Measurements from ENCODE around the gene DYNC2LI1. TPM values are rescaled to one million over a fixed set of nuclear protein-coding genes. Genes with fewer than 3 reads are reported as not detected.

DYNC2LI1 gene
- total and polyA plus RNA-seq, 7 donors: 11.7 to 32.1 (median 26.8) TPM

DNA sequence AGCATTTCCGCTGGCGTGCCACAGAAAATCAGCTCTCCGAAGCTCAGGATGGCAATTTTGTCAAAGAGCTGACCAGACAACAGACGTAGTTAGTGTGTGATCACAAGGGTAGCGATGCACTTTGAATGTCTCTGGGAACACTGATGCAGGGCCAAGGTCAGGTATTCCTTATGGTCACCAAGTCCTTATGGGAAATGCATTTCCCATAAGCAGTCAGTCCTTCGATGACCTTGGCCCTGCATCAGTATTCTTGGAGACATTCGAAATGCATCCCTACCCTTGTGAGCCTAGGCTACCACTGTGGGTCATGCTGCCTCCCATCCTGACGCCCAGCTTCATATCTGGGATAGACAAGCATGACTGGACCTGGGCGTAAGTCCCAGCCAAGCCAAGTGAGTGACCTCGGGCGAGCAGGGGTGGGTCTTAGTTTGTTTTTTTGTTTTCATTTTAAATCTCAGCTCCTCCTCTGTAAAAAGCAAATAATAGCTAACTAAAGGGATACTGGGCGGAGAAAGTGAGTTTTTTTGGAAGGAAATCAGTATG lies 51.2 kb downstream of the DYNC2LI1 start:
- Histone ChIP-seq H3K27ac (no peak overlapping the region), H3K9me3 (no peaks in the 10 kb centered on the region), H3K4me3 (no peak overlapping the region), H3K36me3 (no peaks in the 10 kb centered on the region), H3K27me3 (peaks cover 0 to 7% (median 0%) of the 10 kb centered on the region in 3 donors), H3K4me1 (no peaks in the 10 kb centered on the region)
- no peak for DNase-seq
- TF ChIP-seq, protein P1, sequence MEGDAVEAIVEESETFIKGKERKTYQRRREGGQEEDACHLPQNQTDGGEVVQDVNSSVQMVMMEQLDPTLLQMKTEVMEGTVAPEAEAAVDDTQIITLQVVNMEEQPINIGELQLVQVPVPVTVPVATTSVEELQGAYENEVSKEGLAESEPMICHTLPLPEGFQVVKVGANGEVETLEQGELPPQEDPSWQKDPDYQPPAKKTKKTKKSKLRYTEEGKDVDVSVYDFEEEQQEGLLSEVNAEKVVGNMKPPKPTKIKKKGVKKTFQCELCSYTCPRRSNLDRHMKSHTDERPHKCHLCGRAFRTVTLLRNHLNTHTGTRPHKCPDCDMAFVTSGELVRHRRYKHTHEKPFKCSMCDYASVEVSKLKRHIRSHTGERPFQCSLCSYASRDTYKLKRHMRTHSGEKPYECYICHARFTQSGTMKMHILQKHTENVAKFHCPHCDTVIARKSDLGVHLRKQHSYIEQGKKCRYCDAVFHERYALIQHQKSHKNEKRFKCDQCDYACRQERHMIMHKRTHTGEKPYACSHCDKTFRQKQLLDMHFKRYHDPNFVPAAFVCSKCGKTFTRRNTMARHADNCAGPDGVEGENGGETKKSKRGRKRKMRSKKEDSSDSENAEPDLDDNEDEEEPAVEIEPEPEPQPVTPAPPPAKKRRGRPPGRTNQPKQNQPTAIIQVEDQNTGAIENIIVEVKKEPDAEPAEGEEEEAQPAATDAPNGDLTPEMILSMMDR (IDR thresholded peaks at IDR 0.05): no peak
- TF ChIP-seq POLR2AphosphoS5 (IDR thresholded peaks at IDR 0.05) (no peak), POLR2A (IDR thresholded peaks at IDR 0.05) (no peak)
- intact Hi-C loops (cut with DNase I): no loop called here
- WGBS, 2 donors: 87 to 89% methylated on average over 12 of the region's 12 CpGs

DNA sequence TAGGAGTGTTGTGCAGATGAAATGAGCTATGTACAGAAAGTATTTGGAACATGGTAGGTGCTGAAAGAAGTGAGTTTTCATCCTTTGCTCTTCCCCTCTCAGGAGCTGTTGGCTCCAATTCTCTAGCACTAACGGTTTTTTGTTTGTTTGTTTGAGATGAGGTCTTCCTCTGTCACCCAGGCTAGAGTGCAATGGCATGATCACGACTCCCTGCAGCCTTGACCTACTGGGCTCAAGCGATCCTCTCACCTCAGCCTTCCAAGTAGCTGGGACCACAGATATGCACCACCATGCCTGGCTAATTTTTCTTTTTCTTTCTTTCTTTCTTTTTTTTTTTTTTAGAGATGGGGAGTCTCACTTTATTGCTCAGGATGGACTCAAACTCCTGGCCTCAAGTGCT lies 52.0 kb downstream of the DYNC2LI1 start:
- intact Hi-C loops (cut with DNase I): no loop called here
- WGBS, 2 donors: 67 to 73% methylated on average over 3 of the region's 3 CpGs
- no peak for DNase-seq
- Histone ChIP-seq H3K36me3 (no peaks in the 10 kb centered on the region), H3K4me1 (no peaks in the 10 kb centered on the region), H3K27ac (no peak overlapping the region), H3K27me3 (peaks cover 0 to 7% (median under 1%) of the 10 kb centered on the region in 3 donors), H3K9me3 (no peaks in the 10 kb centered on the region), H3K4me3 (no peak overlapping the region)
- TF ChIP-seq POLR2A (IDR thresholded peaks at IDR 0.05) (no peak), EP300 (IDR thresholded peaks at IDR 0.05) (no peak), POLR2AphosphoS5 (IDR thresholded peaks at IDR 0.05) (no peak)
- TF ChIP-seq, protein P1 (IDR thresholded peaks at IDR 0.05): no peak

DNA sequence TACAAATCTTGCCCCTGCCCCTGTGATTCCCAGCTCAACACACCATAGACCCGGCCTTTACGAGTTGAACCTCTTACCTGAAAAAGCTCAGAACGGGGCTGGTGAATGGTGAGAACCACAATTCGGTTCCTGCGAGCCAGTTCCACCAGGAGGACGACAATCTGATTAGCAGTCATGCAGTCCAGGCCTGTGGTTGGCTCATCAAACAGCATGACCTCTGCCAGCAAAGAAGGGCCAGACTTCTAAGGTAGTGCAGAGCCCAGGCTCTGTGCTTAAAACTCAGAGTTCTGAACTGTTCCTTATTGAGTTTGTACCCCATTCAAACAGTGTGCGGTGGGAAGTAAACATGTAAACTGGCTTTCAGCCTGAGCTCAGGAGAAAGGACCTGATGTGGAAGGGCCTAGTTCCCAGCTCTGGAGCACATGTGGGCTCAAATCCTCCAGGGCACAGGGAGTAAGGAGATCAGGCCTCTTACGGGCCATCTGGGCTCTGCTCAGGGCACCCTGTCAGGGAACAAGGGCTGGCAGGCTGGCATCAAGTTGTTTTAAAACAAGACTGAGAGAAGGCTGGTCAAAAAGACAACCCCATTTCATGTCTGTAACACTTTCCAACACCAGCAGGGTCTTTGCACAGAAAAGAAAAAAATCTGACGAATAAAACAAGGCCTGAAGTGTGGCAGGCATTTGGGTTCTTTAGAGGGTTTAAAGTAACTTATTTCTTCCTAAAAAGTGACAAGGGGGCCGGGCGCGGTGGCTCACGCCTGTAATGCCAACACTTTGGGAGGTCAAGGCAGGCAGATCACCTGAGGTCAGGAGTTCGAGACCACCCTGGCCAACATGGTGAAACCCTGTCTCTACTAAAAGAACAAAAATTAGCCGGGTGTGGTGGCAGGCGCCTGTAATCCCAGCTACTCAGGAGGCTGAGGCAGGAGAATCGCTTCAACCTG lies 52.7 kb downstream of the DYNC2LI1 start:
- Histone ChIP-seq H3K27ac (no peak overlapping the region), H3K9me3 (no peaks in the 10 kb centered on the region), H3K4me1 (peaks cover 0 to 2% (median 0%) of the 10 kb centered on the region in 4 donors), H3K27me3 (peaks cover 0 to 13% (median 7%) of the 10 kb centered on the region in 3 donors), H3K4me3 (no peak overlapping the region), H3K36me3 (no peaks in the 10 kb centered on the region)
- TF ChIP-seq EP300 (IDR thresholded peaks at IDR 0.05) (no peak), POLR2AphosphoS5 (IDR thresholded peaks at IDR 0.05) (no peak), POLR2A (IDR thresholded peaks at IDR 0.05) (no peak)
- TF ChIP-seq, protein P1 (IDR thresholded peaks at IDR 0.05): no peak
- DNase-seq: no peak
- intact Hi-C loops (cut with DNase I): no loop called here
- WGBS, 2 donors: 93 to 96% methylated on average over 17 of the region's 17 CpGs

DNA sequence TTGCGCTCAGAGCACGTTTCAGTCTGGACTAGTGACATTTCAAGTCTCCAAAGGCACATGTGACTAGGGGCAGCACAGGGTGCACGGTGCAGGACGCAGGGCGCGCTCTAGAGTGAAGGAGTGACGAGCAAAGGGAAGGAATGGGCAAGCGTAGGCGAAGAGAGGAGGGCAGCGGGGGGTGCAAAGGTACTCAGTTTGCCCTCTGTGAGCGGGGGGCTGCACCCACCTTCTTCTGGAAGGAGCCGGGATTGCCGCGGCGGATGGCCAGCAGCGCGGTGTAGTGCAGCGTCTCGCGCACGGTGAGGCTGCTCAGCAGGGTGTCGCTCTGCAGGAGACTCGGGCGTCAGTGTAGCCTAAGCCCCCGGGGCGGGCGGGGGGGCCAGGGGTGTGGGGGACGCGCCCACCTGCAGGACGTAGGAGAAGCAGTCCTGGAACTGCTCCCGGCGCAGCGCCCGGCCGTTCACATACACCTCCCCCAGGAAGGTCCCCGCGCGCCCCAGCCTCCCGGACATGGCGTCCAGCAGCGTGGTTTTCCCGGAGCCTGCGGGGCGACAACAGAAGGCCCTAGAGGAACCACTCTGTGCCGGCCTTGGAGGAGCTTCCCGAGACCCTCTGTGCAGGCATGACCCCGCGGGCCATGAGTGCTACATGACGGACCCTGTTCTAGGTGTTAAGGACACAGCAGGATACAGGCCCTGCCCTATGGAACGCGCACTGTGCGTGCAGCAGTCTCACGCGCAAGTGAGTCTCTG lies 57.9 kb downstream of the DYNC2LI1 start:
- TF ChIP-seq, protein P1 (IDR thresholded peaks at IDR 0.05): no peak
- TF ChIP-seq POLR2AphosphoS5 (IDR thresholded peaks at IDR 0.05) (no peak), EP300 (IDR thresholded peaks at IDR 0.05) (no peak), POLR2A (IDR thresholded peaks at IDR 0.05) (no peak)
- H3K27ac ChIP-seq: no peak overlapping the region
- intact Hi-C loops (cut with DNase I): no loop called here
- 5 to 9% methylated on average over 54 of the region's 54 CpGs for WGBS, 2 donors
- H3K4me3 ChIP-seq: peak overlapping the region in 2 of 4 donors; percentile 1 to 5
- DNase-seq: no peak
- H3K36me3 ChIP-seq: no peaks in the 10 kb centered on the region
- no peaks in the 10 kb centered on the region for H3K9me3 ChIP-seq
- peaks cover 0 to 17% (median 16%) of the 10 kb centered on the region in 3 donors for H3K27me3 ChIP-seq
- peaks cover 0 to 5% (median 2%) of the 10 kb centered on the region in 4 donors for H3K4me1 ChIP-seq
